Endothelial cell of umbilical vein (primary cell): ENCODE data around the gene RMDN3. TPM values are rescaled to one million over a fixed set of nuclear protein-coding genes. Genes with fewer than 3 reads are reported as not detected.

Experiments
- BruUV-seq: library from RNA; stranded (reverse); fragments of 400-500 nt; replicated peaks from 2 replicates; lab custom pipeline; 2021; lab: Mats Ljungman, UMichigan
- CTCF ChIA-PET: fragments of 300-600, 350-600 bp; sonication (Branson Sonifier 250); formaldehyde crosslinking; loops from one replicate; lab custom pipeline; 2021; ENCODE audit warnings: antibody characterized with exemption, inconsistent platforms; lab: Charles Lee
- POLR2A ChIA-PET: fragments of 300-600, 350-600 bp; sonication (Branson Sonifier 250); formaldehyde crosslinking; loops from one replicate; lab custom pipeline; 2021; ENCODE audit warnings: antibody characterized with exemption, inconsistent platforms; lab: Charles Lee
- DNase-seq: peaks from one replicate; pipeline ENCODE4 v3.0.0-alpha.2; 2011; ENCODE audit warnings: low read depth, low spot score
- FAIRE-seq: peaks from 2 replicates; lab custom pipeline; 2011; peaks lifted over from hg19 to GRCh38; lab: Jason Lieb, UNC
- H2AFZ ChIP-seq: 2 replicates; pipeline ENCODE4 v1.6.0; 2012; ENCODE audit warnings: low read depth, low read length, control low read depth, inconsistent platforms
- H3K27ac ChIP-seq: 2 replicates; pipeline ENCODE4 v1.5.1; 2011; ENCODE audit warnings: low read depth, mild to moderate bottlenecking, control low read depth, low read length, moderate library complexity; ENCODE audit not compliant: insufficient read depth
- H3K27me3 ChIP-seq, 2 experiments: 2 replicates each; pipeline versions ENCODE4 v1.6.0 to v1.6.1; 2011; ENCODE audit warnings: low read length in 2 of 2, mixed read lengths in 1 of 2; ENCODE audit not compliant: control insufficient read depth in 2 of 2, insufficient read depth in 2 of 2
- H3K36me3 ChIP-seq, 2 experiments: 2 replicates in 1 of 2; 3 replicates in 1 of 2; pipeline ENCODE4 v1.5.1; 2011; ENCODE audit warnings: low read length in 2 of 2, mild to moderate bottlenecking in 1 of 2, moderate library complexity in 1 of 2; ENCODE audit not compliant: control insufficient read depth in 2 of 2, insufficient read depth in 2 of 2; ENCODE audit errors: extremely low read depth in 1 of 2
- H3K4me1 ChIP-seq: 3 replicates; pipeline ENCODE4 v1.5.1; 2011; ENCODE audit warnings: mild to moderate bottlenecking, low read length; ENCODE audit not compliant: control insufficient read depth, insufficient read depth; ENCODE audit errors: extremely low read depth
- H3K4me2 ChIP-seq: 2 replicates; pipeline ENCODE4 v1.6.1; 2011; ENCODE audit warnings: low read length, control low read depth, mixed read lengths; ENCODE audit not compliant: insufficient read depth
- H3K4me3 ChIP-seq, 3 experiments: fragments of 200-600 bp in 1 of 3; sonication (generic), shearing (Covaris generic) in 1 of 3; replicated peaks in 1 of 3; 2 replicates each; pipeline ENCODE4 v1.5.1; 2011 to 2016; ENCODE audit warnings: control low read depth in 3 of 3, low read length in 3 of 3, mild to moderate bottlenecking in 2 of 3, inconsistent platforms in 1 of 3, low read depth in 1 of 3, moderate library complexity in 1 of 3; ENCODE audit not compliant: insufficient read depth in 1 of 3
- H3K79me2 ChIP-seq: 2 replicates; pipeline ENCODE4 v1.6.0; 2012; ENCODE audit warnings: low read length, inconsistent platforms; ENCODE audit not compliant: control insufficient read depth, insufficient read depth
- H3K9ac ChIP-seq: replicated peaks from 2 replicates; pipeline ENCODE3; 2011; ENCODE audit warnings: low read length, control low read depth; ENCODE audit not compliant: insufficient read depth; ENCODE audit errors: extremely low read depth
- H3K9me1 ChIP-seq: replicated peaks from 3 replicates; pipeline ENCODE4 v1.6.0; 2011; ENCODE audit warnings: mild to moderate bottlenecking, low read length; ENCODE audit not compliant: control insufficient read depth, insufficient read depth; ENCODE audit errors: extremely low read depth
- H3K9me3 ChIP-seq: replicated peaks from 2 replicates; pipeline ENCODE4 v1.5.1; 2012; ENCODE audit warnings: low read length, inconsistent platforms; ENCODE audit not compliant: control insufficient read depth, insufficient read depth
- H4K20me1 ChIP-seq: replicated peaks from 2 replicates; pipeline ENCODE3; 2011; ENCODE audit warnings: mild to moderate bottlenecking, low read length; ENCODE audit not compliant: control insufficient read depth, insufficient read depth; ENCODE audit errors: extremely low read depth
- CTCF ChIP-seq, 2 donors: IDR thresholded peaks; 1 replicate in 1 of 2; 2 replicates in 1 of 2; pipeline ENCODE4 v1.5.1; 2011; ENCODE audit warnings: low read length in 2 of 2, mild to moderate bottlenecking in 2 of 2, moderate library complexity in 2 of 2, control low read depth in 1 of 2, inconsistent platforms in 1 of 2, low read depth in 1 of 2; ENCODE audit not compliant: insufficient read depth in 1 of 2; ENCODE audit errors: extremely low read depth in 1 of 2
- EZH2 ChIP-seq: IDR thresholded peaks from 2 replicates; pipeline ENCODE4 v1.6.1; 2012; ENCODE audit warnings: borderline replicate concordance, low read depth, mild to moderate bottlenecking, moderate library complexity, low read length, inconsistent platforms; ENCODE audit not compliant: severe bottlenecking
- FOS ChIP-seq: IDR thresholded peaks from 2 replicates; pipeline ENCODE4 v1.6.1; 2011; ENCODE audit warnings: mild to moderate bottlenecking, low read length, moderate library complexity, borderline replicate concordance; ENCODE audit not compliant: insufficient read depth
- GATA2 ChIP-seq: IDR thresholded peaks from 2 replicates; pipeline ENCODE4 v1.7.0; 2011; ENCODE audit warnings: low read depth, mild to moderate bottlenecking, moderate library complexity, mixed read lengths, low read length; ENCODE audit not compliant: insufficient read length, insufficient read depth
- JUN ChIP-seq: IDR thresholded peaks from 2 replicates; pipeline ENCODE4 v1.6.1; 2011; ENCODE audit warnings: borderline replicate concordance, low read depth; ENCODE audit not compliant: insufficient read length, insufficient read depth
- MAX ChIP-seq: IDR thresholded peaks from 2 replicates; pipeline ENCODE4 v1.6.1; 2011; ENCODE audit not compliant: insufficient read depth, insufficient read length
- MYC ChIP-seq: IDR thresholded peaks from one replicate; pipeline ENCODE4 v1.6.1; 2011; ENCODE audit warnings: mild to moderate bottlenecking, low read depth, low read length
- POLR2A ChIP-seq: IDR thresholded peaks from 2 replicates; pipeline ENCODE4 v1.6.1; 2012; ENCODE audit warnings: low read depth, mild to moderate bottlenecking, control low read depth, low read length
- POLR2AphosphoS5 ChIP-seq: IDR thresholded peaks from 2 replicates; pipeline ENCODE4 v1.6.1; 2012; ENCODE audit warnings: low read depth, mild to moderate bottlenecking, control low read depth, low read length, moderate library complexity; ENCODE audit not compliant: insufficient read depth
- dilution Hi-C: fragments of 300-500 bp; cut with MboI; formaldehyde crosslinking; loops from one replicate; pipeline ENCODE4 v1.15.0; 2019; ENCODE audit warnings: low sequenced_read_pairs; ENCODE audit not compliant: extremely low pct_ligation_motif_present
- intact Hi-C: fragments of 100-400 bp; cut with micrococcal nuclease; formaldehyde crosslinking; loops from one replicate; pipeline ENCODE4 v1.10.0; 2022
- polyA plus RNA-seq, 4 experiments: library from polyadenylated mRNA; depleted of rRNA in 3 of 4; stranded (reverse) in 3 of 4; unstranded in 1 of 4; fragments of >200 nt; gene quantifications; 2 replicates each; pipeline versions ENCODE4 v1.2.1 to v1.2.3, GENCODE V29; 2011 to 2012; ENCODE audit warnings: missing spikeins in 1 of 4
- total RNA-seq: library from RNA; stranded (reverse); gene quantifications from 2 replicates; pipeline ENCODE4 v1.2.3, GENCODE V29; 2021

The RMDN3 gene
- total and polyA plus RNA-seq, 2 donors (not counting 3 experiments of a cell fraction or from before 2014, with no cell fraction given) = 20.1 to 37.2 TPM

GRCh38 chr15:40743485-40743901 lies 11.6 kb downstream of the RMDN3 start:
- Histone ChIP-seq H3K4me1 (no peaks in the 10 kb centered on the region), H3K36me3 (peaks cover 17 to 19% of the 10 kb centered on the region in 2 experiments), H3K9me3 (no peaks in the 10 kb centered on the region), H2AFZ (no peak overlapping the region), H3K9me1 (no peaks in the 10 kb centered on the region), H3K27me3 (no peaks in the 10 kb centered on the region), H3K4me2 (no peak overlapping the region), H3K79me2 (no peaks in the 10 kb centered on the region), H3K9ac (no peak overlapping the region), H4K20me1 (no peaks in the 10 kb centered on the region), H3K4me3 (no peak overlapping the region), H3K27ac (no peak overlapping the region)
- BruUV-seq = no TSS peak
- POLR2A ChIA-PET = no interaction called here
- CTCF ChIA-PET = interaction anchor here (0.6 to 0.8 kb wide), 2 partner anchors 12 to 144 kb away, joined by 3 read pairs; no protein-coding TSS in a partner anchor
- TF ChIP-seq GATA2 (no peak), MAX (no peak), POLR2A (no peak), FOS (no peak), POLR2AphosphoS5 (no peak), CTCF (IDR thresholded peaks at IDR 0.05; ENCODE audit: extremely low read depth in 1 of 2, insufficient read depth in 1 of 2, low read depth in 1 of 2, low read length in 2 of 2) (no peak), JUN (no peak), MYC (no peak), EZH2 (no peak)
- dilution Hi-C loops (no loop called here), intact Hi-C loops (no loop called here)
- no peak for FAIRE-seq
- no peak for DNase-seq
